Measurements from ENCODE around the gene KRTAP5-1. TPM values are rescaled to one million over a fixed set of nuclear protein-coding genes. Genes with fewer than 3 reads are reported as not detected.

The KRTAP5-1 gene
- total RNA-seq, 1 donor from 2014 or later, result not detected

GRCh38 chr11:1546077-1546535 lies 39.0 kb downstream of the KRTAP5-1 start:
- no peak for DNase-seq (ENCODE audit: low read depth)

GRCh38 chr11:1545432-1545831 lies 39.7 kb downstream of the KRTAP5-1 start:
- no peak for DNase-seq (ENCODE audit: low read depth)

GRCh38 chr11:1544536-1544935 lies 40.5 kb downstream of the KRTAP5-1 start:
- DNase-seq (ENCODE audit: low read depth), result no peak

- no peak for DNase-seq (ENCODE audit: low read depth)
These were observed 41.3 kb downstream of the KRTAP5-1 start for GRCh38 chr11:1543606-1544263.

- DNase-seq (ENCODE audit: low read depth), result no peak
These were observed 42.8 kb downstream of the KRTAP5-1 start for GRCh38 chr11:1542267-1542666.

- DNase-seq (ENCODE audit: low read depth), result no peak
These were observed 43.4 kb downstream of the KRTAP5-1 start for GRCh38 chr11:1541474-1542204.

GRCh38 chr11:1540074-1540473 lies 45.0 kb downstream of the KRTAP5-1 start:
- DNase-seq (ENCODE audit: low read depth), result no peak

GRCh38 chr11:1538153-1538552 lies 46.9 kb downstream of the KRTAP5-1 start:
- DNase-seq (ENCODE audit: low read depth), result no peak

GRCh38 chr11:1536065-1536843 lies 48.8 kb downstream of the KRTAP5-1 start:
- DNase-seq (ENCODE audit: low read depth), result no peak

- no peak for DNase-seq (ENCODE audit: low read depth)
These were observed 50.4 kb downstream of the KRTAP5-1 start for GRCh38 chr11:1534682-1535081.

Other genes with a start within 250 kb of the KRTAP5-1 start
- 0.21 and 0.70 TPM in 2 replicates for gene BRSK2, start 195.3 kb downstream of the KRTAP5-1 start, total RNA-seq
- 15.0 and 16.7 TPM in 2 replicates for gene MOB2, start 98.5 kb downstream of the KRTAP5-1 start, total RNA-seq
- gene DUSP8, start 13.0 kb downstream of the KRTAP5-1 start, total RNA-seq, result 0.29 and 1.2 TPM in 2 replicates
- gene KRTAP5-2, start 13.0 kb upstream of the KRTAP5-1 start, total RNA-seq, result not detected in 2 replicates
- gene KRTAP5-3, start 23.2 kb upstream of the KRTAP5-1 start, total RNA-seq, result not detected in 2 replicates
- not detected in 2 replicates for gene KRTAP5-4, start 36.9 kb upstream of the KRTAP5-1 start, total RNA-seq
- not detected in 2 replicates for gene KRTAP5-5, start 44.5 kb upstream of the KRTAP5-1 start, total RNA-seq
- not detected in 2 replicates for gene KRTAP5-6, start 111.9 kb upstream of the KRTAP5-1 start, total RNA-seq
- gene IFITM10, start 165.3 kb upstream of the KRTAP5-1 start, total RNA-seq, result 3.9 and 8.2 TPM in 2 replicates
- 557 and 650 TPM in 2 replicates for gene CTSD, start 178.6 kb upstream of the KRTAP5-1 start, total RNA-seq
- gene SYT8, start 249.7 kb upstream of the KRTAP5-1 start, total RNA-seq, result 0.59 and 2.8 TPM in 2 replicates